IMR-90 (cell line): Measurements from ENCODE around the gene HRH4. TPM values are rescaled to one million over a fixed set of nuclear protein-coding genes. Genes with fewer than 3 reads are reported as not detected.

Experiments
- ATAC-seq: fragments of 200-7000 bp; cut with Tn5 transposase; 2 replicates; pipeline ENCODE4 v1.9.1; 2020; ENCODE audit warnings: low read depth, mild to moderate bottlenecking, moderate library complexity
- BruUV-seq: library from RNA; stranded (reverse); fragments of 400-500 nt; replicated peaks from 2 replicates; lab custom pipeline; 2021; lab: Mats Ljungman, UMichigan
- CTCF ChIA-PET: fragments of 300-600 bp; formaldehyde crosslinking; extraction: SDS; loops from one replicate; lab custom pipeline; 2021; ENCODE audit warnings: antibody characterized with exemption; lab: Yijun Ruan, JAX
- POLR2A ChIA-PET: fragments of 300-600 bp; sonication (Branson Sonifier 250); formaldehyde crosslinking; loops from one replicate; lab custom pipeline; 2022; ENCODE audit warnings: antibody characterized with exemption; ENCODE audit not compliant: unreplicated experiment; lab: Charles Lee
- DNase-seq: peaks from one replicate; pipeline ENCODE4 v3.0.0; 2013
- H2AFZ ChIP-seq: replicated peaks from 2 replicates; pipeline ENCODE3; 2013; ENCODE audit warnings: low read length, mild to moderate bottlenecking; ENCODE audit not compliant: poor library complexity
- H2AK5ac ChIP-seq: 2 replicates; pipeline ENCODE4 v1.6.1; 2013; ENCODE audit warnings: low read depth, low read length, inconsistent platforms
- H2AK9ac ChIP-seq: replicated peaks from 2 replicates; pipeline ENCODE3; 2013; ENCODE audit warnings: mild to moderate bottlenecking, low read depth, low read length, moderate library complexity; ENCODE audit not compliant: poor library complexity
- H2BK120ac ChIP-seq: 2 replicates; pipeline ENCODE4 v1.6.1; 2013; ENCODE audit warnings: low read depth, low read length, inconsistent platforms
- H2BK15ac ChIP-seq: 3 replicates; pipeline ENCODE4 v1.6.1; 2013; ENCODE audit warnings: low read depth, low read length, inconsistent platforms
- H2BK20ac ChIP-seq: 2 replicates; pipeline ENCODE4 v1.6.1; 2013; ENCODE audit warnings: low read depth, mild to moderate bottlenecking, inconsistent platforms, low read length, moderate library complexity
- H2BK5ac ChIP-seq: 2 replicates; pipeline ENCODE4 v1.6.1; 2013; ENCODE audit warnings: mild to moderate bottlenecking, low read depth, low read length, inconsistent platforms; ENCODE audit not compliant: poor library complexity, severe bottlenecking
- H3K14ac ChIP-seq: replicated peaks from 2 replicates; pipeline ENCODE4 v1.6.1; 2013; ENCODE audit warnings: low read depth, low read length, inconsistent platforms
- H3K18ac ChIP-seq: 2 replicates; pipeline ENCODE4 v1.6.1; 2013; ENCODE audit warnings: low read depth, low read length, control low read depth
- H3K23ac ChIP-seq: 2 replicates; pipeline ENCODE4 v1.6.1; 2013; ENCODE audit warnings: low read depth, low read length, inconsistent platforms
- H3K27ac ChIP-seq: 2 replicates; pipeline ENCODE4 v1.5.1; 2013; ENCODE audit warnings: mild to moderate bottlenecking, control low read depth, low read length; ENCODE audit not compliant: insufficient read depth
- H3K27me3 ChIP-seq: 2 replicates; pipeline ENCODE4 v1.6.1; 2013; ENCODE audit warnings: low read length; ENCODE audit not compliant: control insufficient read depth, insufficient read depth
- H3K36me3 ChIP-seq: 2 replicates; pipeline ENCODE4 v1.6.1; 2013; ENCODE audit warnings: low read length, mixed read lengths; ENCODE audit not compliant: control insufficient read depth, insufficient read depth
- H3K4ac ChIP-seq: 2 replicates; pipeline ENCODE4 v1.6.1; 2013; ENCODE audit warnings: low read depth, low read length, inconsistent platforms
- H3K4me1 ChIP-seq: 2 replicates; pipeline ENCODE4 v1.6.1; 2013; ENCODE audit warnings: low read length, mixed read lengths; ENCODE audit not compliant: control insufficient read depth, insufficient read depth
- H3K4me2 ChIP-seq: 2 replicates; pipeline ENCODE4 v1.6.1; 2013; ENCODE audit warnings: low read depth, mild to moderate bottlenecking, control low read depth, low read length, moderate library complexity
- H3K4me3 ChIP-seq: 2 replicates; pipeline ENCODE4 v1.5.1; 2013; ENCODE audit warnings: low read depth, mild to moderate bottlenecking, control low read depth, low read length, moderate library complexity; ENCODE audit not compliant: insufficient read depth
- H3K56ac ChIP-seq: 2 replicates; pipeline ENCODE4 v1.6.1; 2013; ENCODE audit warnings: low read length, inconsistent platforms; ENCODE audit not compliant: insufficient read depth; ENCODE audit errors: extremely low read depth
- H3K79me1 ChIP-seq, 2 experiments: 2 replicates each; pipeline ENCODE4 v1.6.1; 2013; ENCODE audit warnings: low read length in 2 of 2, inconsistent platforms in 1 of 2, low read depth in 1 of 2
- H3K9ac ChIP-seq: 2 replicates; pipeline ENCODE4 v1.6.1; 2013; ENCODE audit warnings: low read depth, low read length, control low read depth
- H3K9me1 ChIP-seq: 2 replicates; pipeline ENCODE4 v1.6.1; 2013; ENCODE audit warnings: low read length, inconsistent platforms; ENCODE audit not compliant: insufficient read depth
- H3K9me3 ChIP-seq: 2 replicates; pipeline ENCODE4 v1.6.1; 2013; ENCODE audit warnings: low read length; ENCODE audit not compliant: control insufficient read depth, insufficient read depth
- H4K20me1 ChIP-seq: 2 replicates; pipeline ENCODE4 v1.6.1; 2013; ENCODE audit warnings: low read length, inconsistent platforms; ENCODE audit not compliant: insufficient read depth
- H4K5ac ChIP-seq: 2 replicates; pipeline ENCODE4 v1.6.1; 2013; ENCODE audit warnings: mild to moderate bottlenecking, low read depth, low read length, control low read depth
- H4K8ac ChIP-seq, 2 experiments: 2 replicates each; pipeline ENCODE4 v1.6.1; 2013; ENCODE audit warnings: low read depth in 2 of 2, low read length in 2 of 2, control low read depth in 1 of 2, inconsistent platforms in 1 of 2
- H4K91ac ChIP-seq: 2 replicates; pipeline ENCODE4 v1.6.1; 2013; ENCODE audit warnings: low read depth, low read length, inconsistent platforms; ENCODE audit not compliant: insufficient read depth
- BHLHE40 ChIP-seq: fragments of 150-350 bp; IDR thresholded peaks from 2 replicates; pipeline ENCODE4 v1.6.1; 2016; ENCODE audit warnings: mild to moderate bottlenecking, low read depth, low read length
- CEBPB ChIP-seq: IDR thresholded peaks from 2 replicates; pipeline ENCODE4 v1.6.1; 2012; ENCODE audit warnings: low read depth, low read length, improper control_type of control experiment
- CHD1 ChIP-seq: IDR thresholded peaks from 2 replicates; pipeline ENCODE4 v1.6.1; 2012; ENCODE audit warnings: low read depth, low read length, improper control_type of control experiment
- CTCF ChIP-seq: conservative IDR thresholded peaks from 2 replicates; pipeline ENCODE4 v1.5.1; 2012; ENCODE audit warnings: mild to moderate bottlenecking, low read depth, low read length, improper control_type of control experiment
- ELK1 ChIP-seq: fragments of 150-350 bp; IDR thresholded peaks from 2 replicates; pipeline ENCODE4 v1.6.1; 2016; ENCODE audit warnings: low read depth, mild to moderate bottlenecking, low read length, moderate library complexity, borderline replicate concordance
- FOS ChIP-seq: fragments of 150-350 bp; IDR thresholded peaks from 2 replicates; pipeline ENCODE4 v1.6.1; 2016; ENCODE audit warnings: low read depth, low read length
- MAFK ChIP-seq: IDR thresholded peaks from 2 replicates; pipeline ENCODE4 v1.6.1; 2012; ENCODE audit warnings: low read depth, low read length, improper control_type of control experiment
- MAZ ChIP-seq: IDR thresholded peaks from 2 replicates; pipeline ENCODE4 v1.6.1; 2012; ENCODE audit warnings: low read depth, mild to moderate bottlenecking, low read length, improper control_type of control experiment, moderate library complexity, borderline replicate concordance
- MXI1 ChIP-seq: IDR thresholded peaks from 2 replicates; pipeline ENCODE4 v1.6.1; 2012; ENCODE audit warnings: low read depth, mild to moderate bottlenecking, low read length, moderate library complexity, borderline replicate concordance
- NFE2L2 ChIP-seq: fragments of 150-350 bp; IDR thresholded peaks from 2 replicates; pipeline ENCODE4 v1.6.1; 2016; ENCODE audit warnings: low read depth, mild to moderate bottlenecking, low read length
- POLR2A ChIP-seq: IDR thresholded peaks from 2 replicates; pipeline ENCODE4 v1.6.1; 2012; ENCODE audit warnings: mild to moderate bottlenecking, low read depth, low read length
- RAD21 ChIP-seq: IDR thresholded peaks from 2 replicates; pipeline ENCODE4 v1.6.1; 2012; ENCODE audit warnings: low read length, improper control_type of control experiment
- RCOR1 ChIP-seq: IDR thresholded peaks from 2 replicates; pipeline ENCODE4 v1.6.1; 2012; ENCODE audit warnings: mild to moderate bottlenecking, low read length, improper control_type of control experiment; ENCODE audit not compliant: insufficient replicate concordance
- RFX5 ChIP-seq: IDR thresholded peaks from 2 replicates; pipeline ENCODE4 v1.8.0; 2012; ENCODE audit warnings: low read depth, mild to moderate bottlenecking, low read length, moderate library complexity
- SMC3 ChIP-seq: fragments of 150-350 bp; IDR thresholded peaks from 2 replicates; pipeline ENCODE4 v1.6.1; 2016; ENCODE audit warnings: low read depth, mild to moderate bottlenecking, antibody characterized with exemption, low read length, moderate library complexity
- USF2 ChIP-seq: fragments of 150-350 bp; IDR thresholded peaks from 2 replicates; pipeline ENCODE4 v1.6.1; 2017; ENCODE audit warnings: mild to moderate bottlenecking, antibody characterized with exemption, low read length, low read depth
- WGBS, 2 experiments: methylation state at CpG; one replicate each; pipeline versions ENCODE4 v1.1.5 to v1.1.7; 2013; ENCODE audit warnings: missing lambda C conversion rate in 2 of 2; ENCODE audit not compliant: insufficient read length in 1 of 2; ENCODE audit errors: extremely low coverage in 2 of 2; 5-methylcytosine and 5-hydroxymethylcytosine counted together
- dilution Hi-C: fragments of 300-500 bp; cut with HindIII; formaldehyde crosslinking; loops from one replicate; pipeline ENCODE4 v1.14.3; 2018; ENCODE audit warnings: low sequenced_read_pairs; ENCODE audit not compliant: unreplicated experiment
- in situ Hi-C: fragments of 300-500 bp; cut with MboI; formaldehyde crosslinking; loops from 3 replicates; pipeline ENCODE4 v1.14.3; 2019; ENCODE audit warnings: low sequenced_read_pairs, inconsistent platforms, mixed read lengths
- intact Hi-C: fragments of 100-400 bp; cut with micrococcal nuclease; formaldehyde crosslinking; loops from 2 replicates; pipeline ENCODE4 v1.10.0; 2022
- polyA plus RNA-seq, 3 experiments: library from polyadenylated mRNA; depleted of rRNA; stranded (reverse); fragments of >200 nt; gene quantifications; 2 replicates each; pipeline ENCODE4 v1.2.3, GENCODE V29; 2012; ENCODE audit warnings: low replicate concordance in 1 of 3
- total RNA-seq: library from RNA; depleted of rRNA; stranded (reverse); fragments of >200 nt; gene quantifications from 2 replicates; pipeline ENCODE4 v1.2.3, GENCODE V29; 2012

The HRH4 gene
- total and polyA plus RNA-seq, 2 of the 4 experiments (the other 2 are of a cell fraction): not detected

DNA sequence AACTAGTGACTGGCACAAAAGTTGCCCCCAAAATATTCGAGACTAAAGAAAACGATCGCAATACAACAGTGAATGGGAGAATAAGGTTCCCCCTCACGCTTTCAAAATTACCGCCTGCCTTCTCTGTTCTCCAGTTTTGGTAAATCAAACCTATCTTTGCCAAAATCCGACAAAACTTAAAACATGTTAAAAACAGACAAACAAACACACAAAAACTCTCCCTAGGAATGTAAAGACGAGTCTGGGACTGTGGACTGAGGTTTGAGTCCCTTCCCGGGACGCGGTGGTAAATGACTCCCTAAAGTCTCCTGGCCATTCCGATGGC, 34.4 kb upstream of the HRH4 start:
- Histone ChIP-seq H3K23ac (peak overlapping the region; percentile 58; the same call in 1 of the 2 replicates), H2AFZ (peak overlapping the region; percentile 100), H4K20me1 (no peaks in the 10 kb centered on the region), H3K27me3 (no peaks in the 10 kb centered on the region), H4K8ac (peak overlapping the region; percentile 100), H3K27ac (peak overlapping the region; percentile 76), H3K79me1 (peaks cover 19 to 26% of the 10 kb centered on the region in 2 experiments), H3K4ac (peak overlapping the region; percentile 98), H4K5ac (peak overlapping the region; percentile 100), H3K9me1 (peaks cover 3% of the 10 kb centered on the region), H2AK5ac (peak overlapping the region; percentile 86), H3K4me2 (peak overlapping the region; percentile 86), H3K9me3 (no peaks in the 10 kb centered on the region), H3K4me1 (no peaks in the 10 kb centered on the region; the same call in 1 of the 2 replicates), H2BK20ac (peak overlapping the region; percentile 40), H2BK120ac (peak overlapping the region; percentile 74), H3K56ac (peak overlapping the region; percentile 70; the same call in 1 of the 2 replicates), H3K4me3 (peak overlapping the region; percentile 94), H3K9ac (peak overlapping the region; percentile 38), H4K91ac (peak overlapping the region; percentile 95), H2AK9ac (peak overlapping the region; percentile 94), H2BK5ac (peak overlapping the region; percentile 64), H3K18ac (peak overlapping the region; percentile 91), H3K36me3 (0 out of 2 replicates have a peak, but pooled peaks cover under 1% of the 10 kb centered on the region), H3K14ac (peak overlapping the region; percentile 96), H2BK15ac (peak overlapping the region; percentile 86; the same call in 1 of the 3 replicates)
- no TSS peak for BruUV-seq
- TF ChIP-seq NFE2L2 (no peak), RCOR1 (no peak), RFX5 (no peak), FOS (no peak), ELK1 (no peak), RAD21 (no peak), POLR2A (no peak), CTCF (no peak), SMC3 (no peak), USF2 (no peak), CEBPB (no peak), BHLHE40 (no peak), MXI1 (no peak), MAZ (no peak), CHD1 (no peak), MAFK (no peak)
- intact Hi-C loops: no loop called here
- DNase-seq: no peak
- 4% methylated on average over 3 of the region's 11 CpGs; no CpG with 5 or more reads in 1 of the 2 experiments for WGBS, 2 experiments
- CTCF ChIA-PET: no interaction called here
- ATAC-seq: no peak
- dilution Hi-C loops: no loop called here
- POLR2A ChIA-PET: interaction anchor here (0.6 kb wide), 1 partner anchor 10 kb away, joined by 4 read pairs; no protein-coding TSS in a partner anchor
- in situ Hi-C loops: no loop called here
